ENCODE data around the gene CROT.

Gene CROT

GRCh38 chr7:87424075-87424474 is 78.6 kb downstream of the CROT start:
- no peaks in the 10 kb centered on the region for H3K36me3 ChIP-seq (ENCODE audit: control insufficient read depth, insufficient read depth, low read length)
- H3K4me3 ChIP-seq (ENCODE audit: low read depth, low read length): no peak overlapping the region
- no peaks in the 10 kb centered on the region for H3K27me3 ChIP-seq (ENCODE audit: control insufficient read depth, insufficient read depth, low read length)
- no peaks in the 10 kb centered on the region for H3K4me1 ChIP-seq (ENCODE audit: control insufficient read depth, insufficient read depth, low read length)
- H3K9me3 ChIP-seq (ENCODE audit: control insufficient read depth, insufficient read depth, low read length): no peaks in the 10 kb centered on the region
- no peak overlapping the region for H3K9ac ChIP-seq (ENCODE audit: low read depth, low read length)

- Histone ChIP-seq H3K4me3 (ENCODE audit: low read depth, low read length) (no peak overlapping the region), H3K4me1 (ENCODE audit: control insufficient read depth, insufficient read depth, low read length) (no peaks in the 10 kb centered on the region), H3K36me3 (ENCODE audit: control insufficient read depth, insufficient read depth, low read length) (no peaks in the 10 kb centered on the region), H3K9me3 (ENCODE audit: control insufficient read depth, insufficient read depth, low read length) (no peaks in the 10 kb centered on the region), H3K9ac (ENCODE audit: low read depth, low read length) (no peak overlapping the region), H3K27me3 (ENCODE audit: control insufficient read depth, insufficient read depth, low read length) (no peaks in the 10 kb centered on the region)
Measured at GRCh38 chr7:87426160-87426559, 80.7 kb downstream of the CROT start.

GRCh38 chr7:87427288-87427687 is 81.8 kb downstream of the CROT start:
- Histone ChIP-seq H3K27me3 (ENCODE audit: control insufficient read depth, insufficient read depth, low read length) (no peaks in the 10 kb centered on the region), H3K4me3 (ENCODE audit: low read depth, low read length) (no peak overlapping the region), H3K36me3 (ENCODE audit: control insufficient read depth, insufficient read depth, low read length) (no peaks in the 10 kb centered on the region), H3K9me3 (ENCODE audit: control insufficient read depth, insufficient read depth, low read length) (no peaks in the 10 kb centered on the region), H3K9ac (ENCODE audit: low read depth, low read length) (no peak overlapping the region), H3K4me1 (ENCODE audit: control insufficient read depth, insufficient read depth, low read length) (no peaks in the 10 kb centered on the region)

- Histone ChIP-seq H3K9ac (ENCODE audit: low read depth, low read length) (no peak overlapping the region), H3K9me3 (ENCODE audit: control insufficient read depth, insufficient read depth, low read length) (no peaks in the 10 kb centered on the region), H3K36me3 (ENCODE audit: control insufficient read depth, insufficient read depth, low read length) (no peaks in the 10 kb centered on the region), H3K4me1 (ENCODE audit: control insufficient read depth, insufficient read depth, low read length) (no peaks in the 10 kb centered on the region), H3K27me3 (ENCODE audit: control insufficient read depth, insufficient read depth, low read length) (no peaks in the 10 kb centered on the region), H3K4me3 (ENCODE audit: low read depth, low read length) (no peak overlapping the region)
Measured at GRCh38 chr7:87432536-87432935, 87.1 kb downstream of the CROT start.

GRCh38 chr7:87435546-87435945 is 90.1 kb downstream of the CROT start:
- no peaks in the 10 kb centered on the region for H3K36me3 ChIP-seq (ENCODE audit: control insufficient read depth, insufficient read depth, low read length)
- H3K9ac ChIP-seq (ENCODE audit: low read depth, low read length): no peak overlapping the region
- no peaks in the 10 kb centered on the region for H3K9me3 ChIP-seq (ENCODE audit: control insufficient read depth, insufficient read depth, low read length)
- no peaks in the 10 kb centered on the region for H3K27me3 ChIP-seq (ENCODE audit: control insufficient read depth, insufficient read depth, low read length)
- H3K4me3 ChIP-seq (ENCODE audit: low read depth, low read length): no peak overlapping the region
- no peaks in the 10 kb centered on the region for H3K4me1 ChIP-seq (ENCODE audit: control insufficient read depth, insufficient read depth, low read length)

- H3K36me3 ChIP-seq (ENCODE audit: control insufficient read depth, insufficient read depth, low read length): no peaks in the 10 kb centered on the region
- H3K4me3 ChIP-seq (ENCODE audit: low read depth, low read length): no peak overlapping the region
- H3K9ac ChIP-seq (ENCODE audit: low read depth, low read length): no peak overlapping the region
- no peaks in the 10 kb centered on the region for H3K27me3 ChIP-seq (ENCODE audit: control insufficient read depth, insufficient read depth, low read length)
- H3K4me1 ChIP-seq (ENCODE audit: control insufficient read depth, insufficient read depth, low read length): no peaks in the 10 kb centered on the region
- H3K9me3 ChIP-seq (ENCODE audit: control insufficient read depth, insufficient read depth, low read length): no peaks in the 10 kb centered on the region
Measured at GRCh38 chr7:87445897-87446296, 100.4 kb downstream of the CROT start.

GRCh38 chr7:87447116-87447635 is 101.7 kb downstream of the CROT start:
- no peak overlapping the region for H3K9ac ChIP-seq (ENCODE audit: low read depth, low read length)
- H3K9me3 ChIP-seq (ENCODE audit: control insufficient read depth, insufficient read depth, low read length): no peaks in the 10 kb centered on the region
- H3K36me3 ChIP-seq (ENCODE audit: control insufficient read depth, insufficient read depth, low read length): no peaks in the 10 kb centered on the region
- H3K4me1 ChIP-seq (ENCODE audit: control insufficient read depth, insufficient read depth, low read length): no peaks in the 10 kb centered on the region
- no peak overlapping the region for H3K4me3 ChIP-seq (ENCODE audit: low read depth, low read length)
- H3K27me3 ChIP-seq (ENCODE audit: control insufficient read depth, insufficient read depth, low read length): no peaks in the 10 kb centered on the region

GRCh38 chr7:87448388-87448787 is 102.9 kb downstream of the CROT start:
- H3K9ac ChIP-seq (ENCODE audit: low read depth, low read length): no peak overlapping the region
- H3K4me1 ChIP-seq (ENCODE audit: control insufficient read depth, insufficient read depth, low read length): no peaks in the 10 kb centered on the region
- H3K4me3 ChIP-seq (ENCODE audit: low read depth, low read length): no peak overlapping the region
- no peaks in the 10 kb centered on the region for H3K9me3 ChIP-seq (ENCODE audit: control insufficient read depth, insufficient read depth, low read length)
- no peaks in the 10 kb centered on the region for H3K36me3 ChIP-seq (ENCODE audit: control insufficient read depth, insufficient read depth, low read length)
- no peaks in the 10 kb centered on the region for H3K27me3 ChIP-seq (ENCODE audit: control insufficient read depth, insufficient read depth, low read length)

Measured in iPS-15b (cell line).